Eye (tissue), 1 donor: Measurements from ENCODE around the gene CCDC57.
A peak's percentile ranks its signal among the peaks of the same experiment; 100 is the strongest.

Experiments used
- DNase-seq: peaks from one replicate; pipeline ENCODE4 v3.0.0-alpha.2; 2015

The CCDC57 gene

DNA sequence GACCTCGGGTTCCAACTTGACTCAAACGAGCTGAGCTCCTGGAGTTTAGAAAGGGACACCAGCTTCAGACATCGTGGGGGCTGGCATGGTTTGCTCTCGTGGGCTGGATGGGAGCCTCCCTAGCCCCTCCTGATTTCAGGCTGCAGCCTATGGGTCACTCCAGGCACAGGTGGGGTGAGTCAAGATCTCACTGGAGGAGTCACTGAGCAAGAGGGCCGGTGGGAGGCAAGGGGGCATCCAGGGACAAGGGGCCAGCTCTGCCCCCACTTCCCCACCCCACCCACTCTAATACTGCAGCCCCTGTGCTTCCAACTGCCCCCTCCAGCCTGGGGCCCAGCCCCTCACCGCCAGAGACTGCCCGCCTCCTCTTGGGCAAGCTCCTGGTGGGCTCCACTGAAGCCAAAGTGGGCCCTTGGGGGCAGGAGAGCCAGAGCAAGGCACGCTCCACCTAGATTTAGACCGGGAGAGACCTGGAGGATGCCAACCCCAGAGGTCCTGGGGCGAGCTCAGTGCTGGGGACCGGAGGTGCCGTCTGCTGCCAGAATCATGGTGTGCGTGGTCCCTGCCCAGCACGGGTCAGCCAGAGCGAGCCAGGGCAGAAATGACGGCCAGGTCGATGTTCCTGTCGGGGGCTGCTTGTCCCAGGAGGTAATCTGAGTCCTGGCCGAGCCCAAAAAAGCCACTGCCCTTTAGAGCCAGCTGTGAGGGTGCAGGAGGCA, 22.6 kb upstream of the CCDC57 start:
- DNase-seq = no peak

- DNase-seq = no peak
Measured at GRCh38 chr17:82234211-82235055, 21.8 kb upstream of the CCDC57 start.

- no peak for DNase-seq
Measured at GRCh38 chr17:82232876-82233785, 20.5 kb upstream of the CCDC57 start.

- no peak for DNase-seq
Measured at GRCh38 chr17:82232322-82232820, 19.7 kb upstream of the CCDC57 start.

DNA sequence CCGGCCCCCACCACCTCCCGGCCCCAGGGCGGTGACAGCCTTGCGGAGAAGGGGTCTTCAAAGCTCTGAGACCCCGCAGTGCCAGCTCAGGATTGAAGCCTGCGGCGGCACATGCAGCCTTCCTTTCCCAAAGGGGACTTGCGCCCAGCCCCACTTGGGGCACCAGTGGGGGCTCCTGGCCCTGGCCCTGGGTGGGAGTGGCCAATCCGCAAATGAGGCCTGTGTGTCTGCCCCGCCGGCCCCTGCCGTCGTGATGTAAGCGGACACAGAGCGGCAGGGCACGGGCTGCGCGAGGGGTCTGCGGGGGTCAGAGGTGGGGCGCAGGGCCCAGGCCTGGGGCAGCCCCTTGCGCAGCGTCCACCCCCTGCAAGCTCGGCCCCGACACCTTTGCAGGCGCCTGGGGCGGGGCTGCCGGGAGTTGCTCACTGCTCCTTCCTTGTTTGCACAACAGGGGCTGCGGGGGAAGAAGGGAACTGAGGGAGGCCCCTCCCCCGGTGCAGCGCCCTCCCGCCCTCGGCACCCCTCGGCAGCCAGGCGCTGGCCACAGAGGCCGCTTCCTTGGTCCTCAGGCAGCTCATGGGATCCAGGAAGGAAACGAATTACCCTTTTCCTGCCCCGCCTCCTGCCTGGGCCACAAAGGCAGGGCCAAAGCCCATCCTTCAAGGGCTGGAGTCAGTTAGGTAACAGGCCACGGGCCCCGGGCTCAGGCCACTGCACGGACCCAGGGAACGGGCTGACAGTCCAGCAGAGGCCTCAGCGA, 19.1 kb upstream of the CCDC57 start:
- peak; percentile 75 for DNase-seq

GRCh38 chr17:82231312-82231561, 18.6 kb upstream of the CCDC57 start:
- DNase-seq = no peak

DNA sequence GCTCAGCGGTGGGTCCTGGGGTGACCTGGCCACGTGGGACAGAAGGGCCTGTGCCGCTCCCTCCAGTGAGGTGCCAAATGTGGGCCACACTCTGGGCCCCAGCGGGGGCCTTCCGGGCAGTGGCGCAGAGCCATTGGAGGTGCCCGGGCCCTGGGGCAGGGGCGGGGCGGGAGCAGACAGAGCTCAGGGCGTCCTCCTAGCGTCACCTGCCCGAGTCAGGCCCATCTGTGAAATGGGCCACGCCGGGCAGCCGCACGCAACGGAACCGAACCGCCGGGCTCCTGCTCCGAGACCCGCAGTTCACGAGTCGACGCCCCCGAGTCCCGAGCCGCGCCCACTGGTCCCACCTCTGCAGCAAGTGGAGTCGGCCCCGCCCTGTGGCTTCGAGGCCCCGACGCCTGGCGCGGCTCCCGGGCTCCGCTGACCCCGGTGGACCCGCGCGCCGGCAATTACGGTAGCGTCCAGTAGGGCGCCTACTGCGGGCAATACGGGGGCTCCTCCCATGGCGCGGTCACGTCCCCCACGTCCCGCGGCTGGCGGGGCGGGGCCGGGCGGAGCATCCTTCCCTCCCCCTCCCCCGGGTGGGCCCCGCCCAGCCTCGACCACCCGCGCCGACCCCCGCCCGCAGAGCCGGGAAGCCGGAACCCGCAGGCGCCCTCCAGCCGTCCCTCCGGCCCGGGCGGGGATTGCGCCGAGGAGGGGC, 18.1 kb upstream of the CCDC57 start:
- DNase-seq = peak; percentile 84

DNA sequence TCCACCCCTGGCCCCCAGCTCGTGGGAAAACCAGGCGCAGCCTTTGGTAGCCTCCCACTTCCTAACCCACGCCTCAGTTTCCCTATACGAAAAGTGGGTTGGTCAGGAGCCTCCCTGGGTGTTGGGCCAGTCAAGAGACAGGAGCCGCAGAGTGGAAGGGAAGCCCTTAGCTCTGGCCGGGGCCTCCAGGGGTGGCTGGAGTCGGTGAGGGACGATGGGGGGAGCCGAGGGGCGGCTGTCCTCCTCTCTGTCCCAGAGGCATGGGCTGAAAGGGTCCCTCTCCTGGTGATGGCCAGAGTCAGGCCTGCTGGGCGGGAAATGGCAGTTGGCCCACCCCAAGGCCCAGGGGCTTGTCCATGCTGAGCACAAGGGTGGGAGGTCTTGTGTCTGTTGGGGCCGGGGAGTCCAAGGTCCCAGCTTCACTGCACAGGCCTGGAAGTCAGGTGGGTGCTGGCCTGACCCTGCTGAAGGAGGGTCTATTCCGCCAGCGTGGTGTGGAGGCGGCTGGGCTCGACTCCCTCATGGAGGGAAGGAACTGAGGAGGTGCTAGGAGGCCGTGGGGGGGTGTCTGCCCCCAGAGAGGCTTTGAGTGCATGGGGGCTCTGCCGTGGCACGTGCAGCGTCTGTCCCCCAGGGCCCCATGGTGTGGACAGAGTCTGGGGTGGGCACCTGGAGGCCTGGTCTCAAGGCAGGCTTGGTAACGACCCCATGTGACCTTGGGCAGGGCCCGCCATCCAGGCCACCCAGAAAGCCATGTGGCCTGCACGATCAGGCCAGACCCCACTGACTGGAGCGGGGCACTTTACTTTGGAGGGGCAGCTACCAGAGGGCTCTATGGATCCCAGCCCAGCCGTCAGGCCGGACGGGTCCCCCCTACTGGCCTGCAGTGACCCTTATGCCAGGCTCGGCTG, 17.3 kb upstream of the CCDC57 start:
- peak; percentile 41 for DNase-seq

- peak; percentile 70 for DNase-seq
Measured at GRCh38 chr17:82228842-82229697, 16.4 kb upstream of the CCDC57 start, which contains the start of gene SLC16A3. Gene SLC16A3 (plus strand): TSS chr17:82229042. CDS start chr17:82236009, 6,967 bp downstream.

DNA sequence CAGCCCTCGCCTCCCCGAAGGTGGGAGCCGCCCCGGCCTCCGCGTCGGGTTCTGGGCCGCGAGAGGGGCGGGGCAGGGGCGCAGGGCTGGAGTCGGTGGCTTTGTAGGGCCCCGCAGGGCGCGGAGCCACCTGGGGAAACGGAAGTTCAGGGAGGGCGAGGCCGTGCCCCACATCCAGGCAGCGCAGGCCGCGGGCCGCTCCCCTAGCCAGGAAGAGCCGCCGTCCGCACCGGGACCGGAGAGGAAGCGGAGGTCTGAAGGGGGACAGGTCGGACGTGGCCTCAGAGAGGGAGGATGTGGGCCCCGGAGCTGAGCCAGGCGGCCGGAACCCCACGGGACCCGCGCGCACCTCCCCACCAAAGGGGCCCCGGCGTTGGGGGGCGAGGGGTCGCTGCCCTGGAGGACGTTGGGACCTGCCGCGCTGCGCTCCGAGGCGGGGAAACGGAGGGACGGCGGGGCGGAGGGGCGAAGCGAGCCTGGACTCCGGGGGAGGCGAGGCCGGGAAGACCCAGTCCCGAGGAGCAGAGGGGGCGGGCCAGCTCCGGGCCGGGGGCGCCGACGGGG, 15.7 kb upstream of the CCDC57 start:
- peak; percentile 51 for DNase-seq

DNA sequence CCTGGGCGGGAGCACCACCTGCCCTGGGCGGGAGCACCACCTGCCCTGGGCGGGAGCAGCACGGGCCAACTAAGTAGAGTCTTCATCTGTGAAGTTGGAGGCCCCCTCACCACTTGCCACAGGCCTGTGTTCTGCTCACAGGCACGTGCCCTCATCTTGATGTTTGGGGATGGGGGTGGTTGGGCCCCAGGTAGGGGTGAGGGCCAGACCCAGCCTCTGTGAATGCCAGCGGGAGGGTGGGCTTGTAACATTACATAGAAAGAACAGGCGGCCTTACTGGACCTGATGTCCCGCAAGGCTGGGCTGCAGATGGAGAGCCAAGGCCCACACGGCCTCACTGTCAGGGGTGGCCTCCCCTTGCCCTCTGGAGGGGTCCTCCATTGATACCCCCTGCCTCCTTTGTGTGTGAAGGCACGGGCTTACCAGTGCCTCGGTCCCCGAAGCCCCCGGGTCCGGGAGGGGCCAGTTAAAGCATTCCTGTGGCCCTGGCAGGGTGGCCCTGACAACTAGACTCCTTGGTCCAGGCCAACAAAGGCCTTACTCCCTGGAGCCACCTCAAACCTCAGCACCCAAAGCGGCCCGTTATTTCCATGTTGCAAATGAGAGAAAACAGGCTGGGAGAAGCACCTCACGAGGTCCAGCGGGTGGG, 15.1 kb upstream of the CCDC57 start:
- no peak for DNase-seq

- no peak for DNase-seq
Measured at GRCh38 chr17:82226809-82227628, 14.4 kb upstream of the CCDC57 start.

GRCh38 chr17:82226146-82226808, 13.6 kb upstream of the CCDC57 start:
- DNase-seq = no peak

GRCh38 chr17:82225368-82226029, 12.9 kb upstream of the CCDC57 start:
- no peak for DNase-seq

DNA sequence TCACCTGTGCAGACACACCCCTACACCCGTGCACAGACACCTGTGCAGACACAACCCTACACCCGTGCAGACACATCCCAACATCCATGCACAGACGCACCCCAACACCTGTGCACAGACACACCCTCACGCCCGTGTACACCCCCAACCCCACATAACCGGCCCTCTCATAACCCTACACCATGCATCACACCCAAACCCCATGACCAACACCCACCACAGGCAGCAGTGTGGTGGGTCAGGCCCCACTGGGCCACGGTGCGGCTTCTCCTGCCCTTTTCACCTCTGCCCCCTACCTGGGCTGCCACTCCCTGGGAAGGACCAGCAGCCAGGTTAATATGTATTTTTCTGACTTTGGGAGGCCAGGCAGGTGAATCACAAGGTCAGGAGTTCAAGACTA, 12.0 kb upstream of the CCDC57 start:
- DNase-seq = no peak

DNA sequence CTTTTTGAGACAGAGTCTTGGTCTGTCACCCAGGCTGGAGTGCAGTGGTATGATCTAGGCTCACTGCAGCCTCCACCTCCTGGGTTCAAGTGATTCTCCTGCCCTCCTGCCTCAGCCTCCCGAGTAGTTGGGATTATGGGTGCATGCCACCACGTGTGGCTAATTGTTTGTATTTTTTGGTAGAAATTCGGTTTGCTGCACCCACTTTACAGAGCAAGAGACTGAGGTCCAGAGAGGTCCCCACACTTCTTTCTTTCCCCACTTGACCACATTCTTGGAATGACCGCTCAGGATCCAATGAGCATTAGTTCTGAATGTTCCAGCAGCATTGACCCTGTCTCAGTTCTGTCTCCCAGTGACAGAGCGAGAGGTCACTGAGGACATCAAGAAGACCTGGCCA, 10.9 kb upstream of the CCDC57 start:
- no peak for DNase-seq

DNA sequence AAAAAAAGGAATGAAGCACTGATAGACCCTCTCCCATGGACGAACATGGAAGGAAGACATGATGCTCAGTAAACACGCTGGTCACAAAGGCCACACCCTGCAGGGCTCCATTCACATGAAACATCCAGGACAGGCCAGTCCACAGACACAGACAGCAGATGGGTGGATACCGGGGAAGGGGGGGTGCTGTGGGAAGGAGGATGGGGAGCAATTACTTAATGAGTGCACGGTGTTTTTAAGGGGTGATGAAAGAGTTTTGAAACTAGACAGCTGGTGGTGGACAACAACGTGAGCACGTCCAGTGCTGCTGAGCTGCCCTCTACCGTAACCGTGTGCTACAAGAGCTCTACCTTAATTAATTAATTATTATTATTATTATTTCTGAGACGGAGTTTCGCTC, 10.2 kb upstream of the CCDC57 start:
- DNase-seq = no peak
